H1 (cell line): ENCODE data around the gene BIN2. TPM values are rescaled to one million over a fixed set of nuclear protein-coding genes. Genes with fewer than 3 reads are reported as not detected.

Experiments used
- ATF3 ChIP-seq: IDR thresholded peaks from 2 replicates; pipeline ENCODE4 v1.6.1; 2011; ENCODE audit warnings: low read depth, mild to moderate bottlenecking, low read length; ENCODE audit not compliant: insufficient read depth
- BCL11A ChIP-seq, 2 experiments: IDR thresholded peaks; one replicate each; pipeline ENCODE4 v1.6.1; 2011; ENCODE audit warnings: low read depth in 2 of 2, low read length in 2 of 2, mild to moderate bottlenecking in 2 of 2
- polyA plus RNA-seq, 7 experiments: library from polyadenylated mRNA; depleted of rRNA in 3 of 7; stranded (reverse) in 5 of 7; unstranded in 2 of 7; fragments of >200 nt in 5 of 7; fragments of 200-250 nt in 2 of 7; gene quantifications; 1 replicate in 5 of 7; 2 replicates in 1 of 7; 4 replicates in 1 of 7; pipeline versions ENCODE4 v1.2.1 to v1.2.3, GENCODE V29; 2011 to 2013; ENCODE audit warnings: missing spikeins in 2 of 7, mixed read lengths in 2 of 7
- total RNA-seq: library from RNA; stranded (reverse); fragmentation: NEBNext Ultra II Directional; extraction: Animal tissue kit (Norgen Biotek cat#: 25700); gene quantifications from 2 replicates; pipeline ENCODE4 v1.2.1, GENCODE V29; 2021

BIN2 gene
- total and polyA plus RNA-seq, 2 of the 8 experiments (the other 6 are each of a cell fraction or from before 2014, with no cell fraction given), result not detected

- TF ChIP-seq ATF3, result no peak
- no peak for TF ChIP-seq BCL11A (IDR thresholded peaks at IDR 0.05; ENCODE audit: low read depth in 2 of 2, low read length in 2 of 2)
Observed at GRCh38 chr12:51320695-51321320, 3.2 kb downstream of the BIN2 start (continued).
